Measurements from ENCODE around the gene JUP.

JUP gene

DNA sequence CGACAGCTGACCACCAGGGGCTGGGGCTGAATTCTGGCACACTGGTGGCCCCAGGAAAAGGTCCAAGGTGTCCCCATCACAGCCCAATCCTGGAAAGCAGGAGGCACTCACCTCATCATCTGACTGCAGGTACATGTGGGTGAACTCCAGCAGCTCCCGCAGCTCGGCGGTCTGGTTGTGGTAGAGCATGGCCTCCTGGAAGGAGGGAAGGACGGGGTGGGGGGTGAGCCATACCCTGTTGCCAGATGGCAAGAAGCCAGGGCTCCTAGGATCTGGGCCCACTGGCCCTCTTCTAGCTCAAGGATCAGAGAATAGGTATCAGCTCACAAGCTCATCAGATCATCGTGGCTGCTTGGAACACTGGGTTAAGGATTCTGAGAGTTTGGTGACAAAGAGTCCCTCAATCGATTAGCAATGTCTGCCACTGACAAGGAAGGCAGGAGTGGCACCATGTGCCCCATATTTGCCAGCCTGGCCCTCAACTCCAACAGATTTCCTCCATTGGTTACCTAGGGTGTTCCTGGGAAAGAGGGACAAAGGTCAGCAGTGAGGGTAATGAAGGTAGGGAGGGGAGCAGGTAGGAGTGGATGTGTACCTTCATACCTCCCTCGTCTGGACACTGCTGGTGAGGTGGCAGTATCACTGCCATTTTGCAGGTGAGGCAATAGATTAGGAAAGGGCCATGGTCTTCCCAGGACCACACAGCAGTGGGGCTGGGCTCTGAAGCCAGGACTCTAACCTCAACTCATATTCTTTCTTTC, 20.4 kb upstream of the JUP start:
- no peak for DNase-seq

DNA sequence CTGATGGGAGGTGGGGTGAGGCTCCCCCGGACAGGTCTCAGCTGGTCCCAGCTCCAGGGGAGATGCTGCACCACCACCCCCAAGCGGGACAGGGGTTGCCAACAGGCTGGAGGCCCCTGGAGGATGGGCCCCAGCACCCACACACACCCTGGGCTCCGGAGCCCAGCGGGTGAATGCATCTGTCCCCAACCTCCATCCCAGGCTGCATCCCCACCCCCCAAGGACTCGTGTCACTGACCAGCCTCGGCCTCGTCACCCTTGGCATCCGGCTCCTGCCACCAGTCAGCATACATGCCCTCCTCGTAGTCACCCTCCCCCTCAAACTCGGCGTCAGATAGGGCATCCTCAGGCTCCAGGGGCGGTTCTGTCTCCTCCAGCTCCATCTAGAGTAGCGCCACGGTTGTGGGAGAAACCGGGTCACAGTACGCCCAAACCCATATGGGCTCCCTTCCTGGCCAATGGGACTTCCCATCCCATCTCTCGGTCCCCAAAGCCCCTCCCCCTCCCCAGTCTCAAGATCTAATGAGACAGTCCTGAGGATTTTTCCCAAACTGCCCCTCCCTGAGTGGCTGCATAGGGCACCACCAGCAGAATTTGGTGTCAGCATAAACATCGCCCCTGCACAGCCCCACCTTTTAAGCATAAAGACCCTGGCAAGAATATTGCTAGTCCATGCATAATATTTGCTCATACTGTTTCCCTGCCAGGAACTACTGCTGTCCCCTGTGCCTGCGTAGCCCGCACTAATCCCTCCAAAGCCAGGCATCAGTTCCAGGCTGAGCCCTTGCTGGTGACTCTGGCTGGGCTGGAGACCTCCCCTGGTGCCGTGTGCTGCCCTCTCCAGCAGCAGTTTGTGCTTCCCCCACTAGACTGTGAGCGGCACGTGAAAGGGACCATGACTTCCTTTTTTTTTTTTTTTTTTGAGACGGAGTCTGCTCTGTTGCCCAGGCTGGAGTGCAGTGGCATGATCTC, 16.8 kb upstream of the JUP start:
- no peak for DNase-seq

DNA sequence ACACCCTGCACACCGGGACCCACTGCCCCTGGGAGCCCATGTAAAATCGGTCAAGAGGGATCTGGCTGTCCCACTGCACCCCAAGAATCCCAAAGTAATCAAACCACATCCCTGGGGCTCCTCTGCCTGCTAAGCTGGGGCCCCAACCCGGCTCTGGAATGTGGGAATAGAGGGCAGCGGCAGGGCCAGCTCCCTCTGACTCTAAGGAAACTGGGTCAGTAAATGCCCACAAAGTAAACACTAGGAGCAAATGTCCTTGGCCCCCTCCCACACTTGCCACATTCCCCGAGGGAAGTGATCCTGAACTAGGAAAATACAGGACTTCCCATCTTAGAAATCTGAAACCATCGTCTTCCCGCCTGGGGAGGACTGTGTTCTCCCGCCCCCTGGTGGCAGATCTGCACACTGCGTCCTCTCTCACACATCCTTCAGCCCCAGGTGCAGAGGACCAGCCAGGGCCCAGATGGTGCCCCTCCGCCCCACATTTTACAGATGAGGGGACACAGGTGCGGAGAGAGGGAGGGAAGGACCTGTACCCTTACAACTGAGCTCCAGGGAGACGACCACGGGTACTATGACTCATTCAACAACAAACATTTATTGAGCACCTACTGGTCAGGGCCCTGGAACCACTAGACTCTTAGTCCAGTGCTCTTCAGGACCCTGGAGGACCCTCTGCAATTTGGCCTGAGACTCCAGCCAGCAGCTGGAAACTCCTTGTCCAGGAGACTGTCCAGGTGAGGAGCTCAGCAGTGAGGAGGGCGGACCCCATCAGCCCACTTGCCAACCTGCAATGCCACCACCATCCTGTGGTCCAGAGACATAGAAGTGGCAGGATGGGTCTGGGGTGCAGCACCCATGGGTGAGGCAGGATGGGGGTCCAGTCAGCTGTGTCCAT, 15.1 kb upstream of the JUP start:
- DNase-seq: no peak

DNA sequence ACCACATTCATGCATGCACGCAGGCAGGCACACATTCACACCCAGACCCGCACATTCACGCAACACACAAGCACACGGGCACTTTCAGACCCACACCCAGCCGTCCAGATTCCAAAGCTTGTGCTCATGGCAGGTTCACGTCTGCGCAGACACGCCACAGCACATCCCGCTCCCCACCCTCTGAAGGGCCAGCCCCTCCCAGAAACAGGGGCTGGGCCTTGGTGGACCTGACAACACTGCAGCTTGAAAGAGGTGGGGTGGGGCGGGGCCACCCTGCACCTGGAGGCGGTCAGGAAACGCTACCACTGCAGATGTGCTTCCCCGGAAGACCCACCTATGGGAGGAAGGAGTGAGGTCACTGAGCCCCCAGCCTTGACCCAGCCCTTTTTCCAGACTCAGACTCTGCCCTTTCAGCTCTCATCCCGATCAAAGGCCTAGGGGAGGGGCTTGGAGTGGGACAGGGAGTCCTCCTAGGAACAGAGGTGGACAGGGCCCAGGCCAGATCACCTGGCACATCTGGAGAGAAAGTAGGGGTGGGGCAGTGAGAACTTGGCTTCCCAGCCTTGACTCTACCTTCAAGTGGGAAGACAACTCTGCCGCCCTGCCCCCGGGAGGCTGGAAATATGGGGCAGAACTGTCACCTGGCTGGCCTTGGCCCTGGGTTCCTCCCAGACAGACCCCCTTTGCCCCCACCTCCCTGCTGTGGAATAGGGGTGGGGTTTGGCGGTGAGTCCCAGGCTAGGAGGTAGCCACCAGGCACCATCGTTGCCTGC, 14.3 kb upstream of the JUP start:
- DNase-seq: no peak

DNA sequence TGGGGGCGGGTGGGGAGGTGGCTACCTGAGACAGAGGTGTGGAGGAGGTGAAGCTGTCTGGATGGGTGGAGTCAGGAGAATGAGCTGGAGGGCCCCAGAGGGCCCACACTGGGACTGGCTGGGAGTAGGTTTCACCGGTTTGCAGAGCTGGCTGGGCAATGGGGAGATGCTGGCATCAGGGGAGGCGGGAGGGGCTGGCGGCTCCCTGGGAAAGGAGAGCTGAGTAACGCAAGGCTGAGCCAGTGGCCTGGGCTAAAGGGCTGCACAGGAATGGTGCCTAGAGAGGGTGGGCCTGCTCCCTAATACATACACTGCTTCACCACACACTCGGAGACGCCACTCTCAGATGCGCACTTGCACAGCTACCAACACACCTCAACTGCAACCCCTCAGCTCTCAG, 12.9 kb upstream of the JUP start:
- DNase-seq: no peak

GRCh38 chr17:41797377-41797776, 10.9 kb upstream of the JUP start:
- no peak for DNase-seq

DNA sequence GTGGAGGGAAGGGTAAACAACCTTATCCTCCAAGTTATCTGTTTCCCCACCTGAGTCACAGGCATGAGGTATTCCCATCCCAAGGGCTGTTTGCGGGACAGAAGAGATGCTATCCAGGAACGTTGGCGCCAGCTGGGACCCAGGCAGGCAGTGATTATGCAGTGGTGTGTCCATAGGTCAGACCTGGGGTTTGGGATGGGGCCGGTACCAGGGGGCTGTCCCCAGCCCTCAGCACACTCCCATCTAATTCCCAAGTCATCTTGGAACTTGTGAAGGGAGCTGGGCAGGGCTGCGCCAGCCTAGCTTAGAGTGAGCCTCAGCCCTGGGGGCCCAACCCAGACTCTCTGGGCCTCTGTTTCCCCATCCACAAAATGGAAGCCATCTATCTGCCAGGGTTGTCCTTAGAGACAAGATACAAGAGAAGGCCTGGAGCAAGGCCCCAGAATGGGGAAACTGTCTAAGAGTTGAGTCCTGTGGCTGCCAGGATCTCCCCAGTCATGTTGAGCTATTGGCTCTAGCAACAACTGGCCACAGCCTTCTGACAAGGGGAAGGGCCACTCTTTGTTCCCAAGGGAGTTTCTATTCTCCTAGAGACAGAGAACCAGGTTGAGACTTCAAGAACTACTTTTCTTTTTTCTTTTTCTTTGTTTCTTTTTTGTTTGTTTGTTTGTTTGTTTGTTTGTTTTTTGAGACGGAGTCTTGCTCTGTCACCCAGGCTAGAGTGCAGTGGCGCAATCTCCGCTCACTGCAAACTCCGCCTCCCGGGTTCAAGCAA, 9.8 kb upstream of the JUP start:
- no peak for DNase-seq

DNA sequence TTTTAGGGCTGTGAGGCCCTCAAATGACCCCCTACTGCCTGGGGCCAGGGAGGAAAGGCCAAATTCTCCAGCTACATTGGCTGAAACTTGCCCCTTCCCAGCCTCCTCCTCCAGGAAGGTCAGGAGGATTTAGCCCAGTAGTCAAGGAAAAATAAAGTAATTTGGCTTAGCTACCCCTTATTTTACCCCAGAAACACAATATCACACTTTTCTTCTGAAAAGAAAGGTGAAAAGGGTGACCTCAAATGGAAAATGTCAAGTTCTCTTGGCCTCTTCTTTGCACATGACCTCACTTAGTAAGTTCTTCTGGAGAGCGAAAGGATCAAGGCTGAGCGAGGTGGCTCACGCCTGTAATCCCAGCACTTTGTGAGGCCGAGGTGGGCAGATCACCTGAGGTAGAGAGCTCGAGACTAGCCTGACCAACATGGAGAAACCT, 8.0 kb upstream of the JUP start:
- DNase-seq: no peak

DNA sequence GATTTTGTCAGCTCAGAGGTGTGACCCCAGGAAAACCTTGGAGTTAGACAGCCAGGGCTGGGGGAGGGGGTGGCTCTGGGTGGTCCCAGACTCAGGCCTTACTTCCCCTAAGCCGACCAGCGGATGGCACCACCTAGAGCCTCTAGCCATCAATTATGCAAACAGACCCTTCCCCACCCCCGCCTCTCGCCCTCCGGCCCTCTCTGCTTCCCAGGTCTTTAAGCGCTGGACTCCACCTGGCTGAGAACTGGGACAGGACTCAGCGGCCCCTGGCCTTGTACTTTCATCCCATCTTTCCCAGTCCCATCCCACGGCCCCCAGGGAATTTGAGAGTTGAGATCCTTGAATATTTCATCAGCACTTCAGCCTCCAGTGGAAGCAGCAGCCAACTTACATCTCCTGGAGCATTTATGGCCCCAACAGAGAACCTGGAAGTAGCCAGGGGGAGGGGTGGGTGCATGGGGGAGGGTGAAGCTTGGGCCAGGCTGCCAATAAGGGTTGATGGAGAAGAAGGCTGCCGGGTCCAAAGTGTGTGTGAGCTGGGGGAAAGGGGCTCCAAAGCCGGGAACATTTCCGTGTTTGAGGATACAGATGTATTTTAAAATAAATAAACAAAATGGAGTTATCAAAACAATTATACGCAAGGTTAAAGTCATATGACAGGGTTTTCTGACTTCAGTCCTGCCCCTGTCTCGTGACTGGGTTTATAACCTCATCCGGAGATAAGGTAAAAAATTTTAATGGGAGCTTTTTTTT, 7.5 kb upstream of the JUP start:
- DNase-seq: no peak

GRCh38 chr17:41792845-41793783, 6.6 kb upstream of the JUP start:
- no peak for DNase-seq

GRCh38 chr17:41787021-41787418, 509 bp upstream of the JUP start:
- DNase-seq: no peak

DNA sequence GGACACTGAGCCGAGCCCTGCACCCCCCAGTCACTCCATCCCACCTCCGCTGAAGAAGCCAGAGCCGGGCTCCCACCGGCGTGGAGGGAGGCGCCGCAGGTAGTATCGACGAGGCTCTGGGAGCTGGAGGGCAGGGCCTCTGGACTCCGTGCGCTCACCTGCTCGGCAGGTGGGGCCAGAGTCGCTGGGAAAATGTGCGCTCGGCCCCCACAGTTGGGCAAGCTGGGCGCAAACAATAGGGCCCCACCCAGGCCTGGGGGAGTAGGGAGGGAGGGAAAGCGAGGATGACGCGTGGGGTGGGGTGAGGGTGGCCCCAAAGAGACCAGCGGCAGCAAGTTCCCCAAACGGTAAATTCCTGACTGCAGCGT, 668 bp downstream of the JUP start:
- DNase-seq: no peak

- no peak for DNase-seq
These were observed 1.2 kb downstream of the JUP start for GRCh38 chr17:41785091-41785858.

DNA sequence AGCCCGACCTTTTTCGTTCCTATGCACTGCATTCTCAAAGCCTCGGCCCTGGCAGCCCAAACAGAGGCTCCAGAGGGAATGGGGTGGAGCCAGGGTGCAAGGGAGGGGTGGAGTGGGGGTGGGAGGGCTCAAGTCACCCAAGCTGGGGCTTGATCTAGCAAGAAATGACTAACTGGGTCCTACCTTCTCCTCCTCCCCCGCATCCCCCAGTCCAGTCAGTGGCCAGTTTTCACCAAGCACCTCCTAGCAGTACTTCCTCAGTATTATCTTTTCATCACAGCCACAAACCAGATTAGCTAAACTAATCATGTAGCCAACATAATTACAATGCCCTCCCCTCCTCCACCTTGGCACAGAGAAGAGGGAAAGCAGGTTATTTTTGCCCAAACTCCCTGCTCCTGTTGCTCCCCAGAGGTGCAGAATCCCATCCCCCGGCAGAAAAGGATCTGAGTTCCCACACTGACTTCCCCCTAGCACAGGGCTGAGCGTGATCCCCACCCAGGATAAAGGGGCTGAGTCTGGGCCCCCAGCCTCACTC, 2.2 kb downstream of the JUP start:
- no peak for DNase-seq

GRCh38 chr17:41782142-41782541, 4.4 kb downstream of the JUP start:
- no peak for DNase-seq

- DNase-seq: no peak
These were observed 5.0 kb downstream of the JUP start for GRCh38 chr17:41781404-41782110.

DNA sequence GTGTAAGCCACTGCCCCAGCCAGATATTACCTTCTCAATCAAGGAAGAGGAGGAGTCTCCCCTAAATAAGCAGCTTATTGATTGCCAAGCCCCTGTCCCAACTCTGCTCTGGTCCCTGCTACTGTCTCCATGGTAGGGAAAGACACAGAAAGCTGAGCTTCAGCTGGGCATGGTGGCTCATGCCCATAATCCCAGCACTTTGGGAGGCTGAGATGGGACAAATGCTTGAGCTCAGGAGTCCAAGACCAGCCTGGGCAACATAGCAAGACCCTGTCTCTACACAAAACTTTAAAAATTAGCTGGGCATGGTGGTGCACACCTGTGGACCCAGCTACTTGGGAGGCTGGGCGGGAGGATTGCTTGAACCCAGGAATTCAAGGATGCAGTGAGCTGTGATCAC, 6.6 kb downstream of the JUP start:
- no peak for DNase-seq
